ENCODE measurements around the gene EFHC1. TPM values are rescaled to one million over a fixed set of nuclear protein-coding genes. Genes with fewer than 3 reads are reported as not detected.
A peak's percentile ranks its signal among the peaks of the same experiment; 100 is the strongest.

The EFHC1 gene
- total RNA-seq, 4 donors from 2014 or later: 17.1 to 28.4 (median 19.5) TPM

DNA sequence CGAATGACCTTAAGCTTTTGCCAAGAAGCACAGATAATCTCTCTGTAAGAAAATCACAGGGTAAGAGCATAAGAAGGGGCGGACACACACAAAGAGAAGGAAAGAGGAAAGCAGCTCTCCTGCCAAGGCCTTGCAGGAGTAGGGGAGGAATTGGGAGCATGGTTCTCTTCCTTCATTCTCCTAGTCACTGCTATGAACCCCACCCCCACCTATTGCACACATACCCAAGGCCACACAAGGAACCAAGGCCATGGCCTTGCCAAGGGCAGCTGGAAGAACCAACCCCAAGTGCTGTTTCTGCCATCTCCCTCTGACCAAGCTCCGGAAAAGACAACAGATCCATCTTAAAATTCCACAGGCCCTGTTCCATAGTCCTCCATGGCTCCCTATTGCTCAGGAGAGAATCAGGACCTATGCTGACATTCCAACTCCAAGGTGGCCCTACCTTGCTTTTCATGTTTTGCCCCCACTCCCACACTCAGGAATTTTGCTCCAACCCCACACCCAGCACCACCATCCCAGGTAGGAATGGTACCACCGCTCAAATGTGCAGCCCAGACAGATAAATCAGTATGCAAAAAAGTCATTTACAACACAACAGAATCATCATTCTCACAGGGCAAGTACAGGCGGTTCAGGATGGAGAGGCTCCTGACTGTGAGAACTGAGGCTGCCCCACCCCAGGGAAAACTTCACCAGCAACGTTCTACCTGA, 125.4 kb downstream of the EFHC1 start:
- in situ Hi-C loops (cut with MboI; ENCODE audit: low pct_ligation_motif_present in 1 of 4, low pct_unique_long_range_greater_than_20kb in 1 of 4, low sequenced_read_pairs in 3 of 4) (no loop called here), intact Hi-C loops (cut with DNase I; ENCODE audit: low total_unique reads) (no loop called here)
- H3K27me3 ChIP-seq: no peaks in the 10 kb centered on the region
- DNase-seq: no peak
- 91 to 93% methylated on average over 3 to 6 of the region's 6 CpGs for WGBS, 2 donors (ENCODE audit: low coverage in 1 of 2)
- no peaks in the 10 kb centered on the region for H3K36me3 ChIP-seq
- peaks cover 21 to 84% (median 60%) of the 10 kb centered on the region in 4 donors for H3K4me1 ChIP-seq
- peak overlapping the region in 3 of 4 donors; percentile 49 to 52 (median 50) for H3K27ac ChIP-seq
- no peaks in the 10 kb centered on the region for H3K9me3 ChIP-seq
- no peak for TF ChIP-seq POLR2A (IDR thresholded peaks at IDR 0.05)
- no peak for TF ChIP-seq POLR2AphosphoS5 (IDR thresholded peaks at IDR 0.05)
- TF ChIP-seq, protein P1, sequence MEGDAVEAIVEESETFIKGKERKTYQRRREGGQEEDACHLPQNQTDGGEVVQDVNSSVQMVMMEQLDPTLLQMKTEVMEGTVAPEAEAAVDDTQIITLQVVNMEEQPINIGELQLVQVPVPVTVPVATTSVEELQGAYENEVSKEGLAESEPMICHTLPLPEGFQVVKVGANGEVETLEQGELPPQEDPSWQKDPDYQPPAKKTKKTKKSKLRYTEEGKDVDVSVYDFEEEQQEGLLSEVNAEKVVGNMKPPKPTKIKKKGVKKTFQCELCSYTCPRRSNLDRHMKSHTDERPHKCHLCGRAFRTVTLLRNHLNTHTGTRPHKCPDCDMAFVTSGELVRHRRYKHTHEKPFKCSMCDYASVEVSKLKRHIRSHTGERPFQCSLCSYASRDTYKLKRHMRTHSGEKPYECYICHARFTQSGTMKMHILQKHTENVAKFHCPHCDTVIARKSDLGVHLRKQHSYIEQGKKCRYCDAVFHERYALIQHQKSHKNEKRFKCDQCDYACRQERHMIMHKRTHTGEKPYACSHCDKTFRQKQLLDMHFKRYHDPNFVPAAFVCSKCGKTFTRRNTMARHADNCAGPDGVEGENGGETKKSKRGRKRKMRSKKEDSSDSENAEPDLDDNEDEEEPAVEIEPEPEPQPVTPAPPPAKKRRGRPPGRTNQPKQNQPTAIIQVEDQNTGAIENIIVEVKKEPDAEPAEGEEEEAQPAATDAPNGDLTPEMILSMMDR (IDR thresholded peaks at IDR 0.05): no peak
- no peak for TF ChIP-seq EP300 (IDR thresholded peaks at IDR 0.05; ENCODE audit: low read depth)
- no peak overlapping the region for H3K4me3 ChIP-seq

DNA sequence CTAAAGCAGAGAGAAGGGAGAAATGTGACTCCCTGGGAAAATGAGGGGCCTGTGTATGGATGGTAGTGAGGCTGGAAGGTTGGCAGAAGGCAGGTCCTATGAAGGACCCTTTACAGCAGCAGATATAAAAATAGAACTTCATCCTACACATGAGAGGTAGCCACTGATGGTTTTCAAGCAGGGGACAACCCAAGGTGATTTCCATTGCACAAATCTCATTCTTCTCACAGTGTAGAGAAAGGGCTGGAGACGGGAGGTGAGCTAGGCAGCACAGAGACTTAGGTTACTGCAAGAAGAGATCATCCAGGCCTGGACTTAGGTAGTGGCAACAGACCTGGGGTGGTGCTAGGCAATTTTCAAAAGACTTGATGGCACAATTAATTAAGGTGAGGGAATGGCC, 126.0 kb downstream of the EFHC1 start:
- TF ChIP-seq, protein P1 (IDR thresholded peaks at IDR 0.05): no peak
- TF ChIP-seq EP300 (IDR thresholded peaks at IDR 0.05; ENCODE audit: low read depth) (no peak), POLR2A (IDR thresholded peaks at IDR 0.05) (no peak), POLR2AphosphoS5 (IDR thresholded peaks at IDR 0.05) (no peak)
- Histone ChIP-seq H3K27me3 (no peaks in the 10 kb centered on the region), H3K4me3 (no peak overlapping the region), H3K36me3 (no peaks in the 10 kb centered on the region), H3K4me1 (peaks cover 27 to 84% (median 64%) of the 10 kb centered on the region in 4 donors), H3K27ac (no peak overlapping the region), H3K9me3 (no peaks in the 10 kb centered on the region)
- no peak for DNase-seq
- in situ Hi-C loops (cut with MboI; ENCODE audit: low pct_ligation_motif_present in 1 of 4, low pct_unique_long_range_greater_than_20kb in 1 of 4, low sequenced_read_pairs in 3 of 4) (no loop called here), intact Hi-C loops (cut with DNase I; ENCODE audit: low total_unique reads) (no loop called here)
- 86% methylated on average over 1 of the region's 1 CpG; no CpG with 5 or more reads in 1 of the 2 donors for WGBS, 2 donors (ENCODE audit: low coverage in 1 of 2)

DNA sequence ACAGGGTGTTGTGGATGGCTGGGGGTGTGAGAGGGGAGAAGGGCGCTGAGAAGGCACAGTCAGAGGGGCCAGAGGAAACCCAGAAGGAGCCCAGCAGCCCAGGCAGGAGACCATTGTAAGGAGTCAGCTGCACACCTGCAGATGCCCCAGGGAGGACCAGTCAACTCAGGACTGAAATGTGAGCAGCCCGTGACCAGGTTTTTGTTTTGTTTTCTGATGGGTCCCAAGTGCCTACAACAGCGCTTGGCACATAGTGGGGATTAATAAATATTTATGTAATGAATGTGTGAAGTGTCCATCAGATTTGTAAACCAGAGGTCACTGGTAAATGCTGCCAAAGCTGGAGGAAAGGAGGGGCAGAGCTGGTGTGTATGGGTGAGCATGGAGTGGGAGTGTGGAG, 126.5 kb downstream of the EFHC1 start:
- peaks cover 32 to 86% (median 69%) of the 10 kb centered on the region in 4 donors for H3K4me1 ChIP-seq
- H3K36me3 ChIP-seq: no peaks in the 10 kb centered on the region
- no peaks in the 10 kb centered on the region for H3K9me3 ChIP-seq
- no peaks in the 10 kb centered on the region for H3K27me3 ChIP-seq
- DNase-seq: no peak
- H3K4me3 ChIP-seq: no peak overlapping the region
- in situ Hi-C loops (cut with MboI; ENCODE audit: low pct_ligation_motif_present in 1 of 4, low pct_unique_long_range_greater_than_20kb in 1 of 4, low sequenced_read_pairs in 3 of 4) (no loop called here), intact Hi-C loops (cut with DNase I; ENCODE audit: low total_unique reads) (no loop called here)
- H3K27ac ChIP-seq: peak overlapping the region in 1 of 4 donors; percentile 34
- TF ChIP-seq EP300 (IDR thresholded peaks at IDR 0.05; ENCODE audit: low read depth): no peak
- TF ChIP-seq, protein P1 (IDR thresholded peaks at IDR 0.05): no peak
- no peak for TF ChIP-seq POLR2A (IDR thresholded peaks at IDR 0.05)
- no peak for TF ChIP-seq POLR2AphosphoS5 (IDR thresholded peaks at IDR 0.05)
- 69 to 83% methylated on average over 1 to 3 of the region's 3 CpGs for WGBS, 2 donors (ENCODE audit: low coverage in 1 of 2)

DNA sequence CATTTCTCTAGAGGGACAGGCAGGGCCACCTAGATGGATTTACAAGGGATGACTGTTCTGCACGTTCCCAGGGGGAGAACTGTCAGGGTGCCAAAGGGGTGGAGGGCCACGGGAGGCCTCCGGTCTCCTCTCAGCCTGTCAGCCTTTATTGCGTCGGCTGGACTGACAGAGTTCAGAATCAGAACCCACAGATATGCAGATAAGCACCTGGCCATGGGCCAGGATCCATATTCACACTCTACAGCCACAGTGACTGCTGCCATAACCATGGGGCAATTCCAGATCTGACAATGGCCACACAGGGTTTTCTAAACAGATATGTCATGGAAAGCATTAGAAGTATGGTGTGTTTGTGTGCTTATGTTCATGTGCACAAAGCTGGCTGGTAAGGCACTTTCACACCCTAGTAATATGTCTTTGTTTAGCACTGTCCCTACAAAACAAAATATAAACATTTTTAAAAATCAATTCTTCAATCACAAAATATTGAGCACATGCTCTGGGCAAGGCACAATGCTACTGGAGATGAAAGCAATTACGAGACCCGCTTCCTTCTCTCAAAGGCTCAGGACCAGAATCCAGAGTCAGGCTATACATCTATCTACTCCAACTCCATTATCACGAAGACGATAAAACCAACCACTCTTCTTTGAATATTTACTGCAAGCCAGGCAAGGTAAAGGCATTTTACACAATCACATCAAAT, 127.7 kb downstream of the EFHC1 start:
- Histone ChIP-seq H3K4me1 (peaks cover 43 to 96% (median 80%) of the 10 kb centered on the region in 4 donors), H3K9me3 (no peaks in the 10 kb centered on the region), H3K27ac (peak overlapping the region in 3 of 4 donors; percentile 1 to 34 (median 10)), H3K4me3 (no peak overlapping the region), H3K36me3 (no peaks in the 10 kb centered on the region), H3K27me3 (no peaks in the 10 kb centered on the region)
- TF ChIP-seq POLR2AphosphoS5 (IDR thresholded peaks at IDR 0.05): peak in 1 of 3 donors; percentile 15
- TF ChIP-seq EP300 (IDR thresholded peaks at IDR 0.05; ENCODE audit: low read depth): no peak
- intact Hi-C loops (cut with DNase I; ENCODE audit: low total_unique reads) (no loop called here), in situ Hi-C loops (cut with MboI; ENCODE audit: low pct_ligation_motif_present in 1 of 4, low pct_unique_long_range_greater_than_20kb in 1 of 4, low sequenced_read_pairs in 3 of 4) (no loop called here)
- DNase-seq: peak; percentile 66
- WGBS, 2 donors (ENCODE audit: low coverage in 1 of 2): 53 to 88% methylated on average over 4 to 9 of the region's 9 CpGs

Measured in transverse colon (tissue), 4 donors.